Muscle layer of duodenum (tissue), 2 donors: Measurements from ENCODE around the gene STAT6.

Experiments
- H3K27ac ChIP-seq: one replicate; pipeline ENCODE4 v1.7.0; 2013; ENCODE audit warnings: mild to moderate bottlenecking, low read length
- H3K27me3 ChIP-seq: one replicate; pipeline ENCODE4 v1.7.0; 2013; ENCODE audit warnings: low read depth, mild to moderate bottlenecking, control low read depth, low read length
- H3K36me3 ChIP-seq, 2 donors: one replicate each; pipeline ENCODE4 v1.7.0; 2013; ENCODE audit warnings: low read length in 2 of 2, control low read depth in 1 of 2, mild to moderate bottlenecking in 1 of 2; ENCODE audit not compliant: insufficient read depth in 2 of 2, control insufficient read depth in 1 of 2
- H3K4me1 ChIP-seq, 2 donors: one replicate each; pipeline ENCODE4 v1.7.0; 2013; ENCODE audit warnings: low read length in 2 of 2, mild to moderate bottlenecking in 2 of 2, control low read depth in 1 of 2, moderate library complexity in 1 of 2; ENCODE audit not compliant: insufficient read depth in 2 of 2, control insufficient read depth in 1 of 2
- H3K4me3 ChIP-seq, 2 donors: one replicate each; pipeline ENCODE4 v1.7.0; 2013; ENCODE audit warnings: low read length in 2 of 2, low read depth in 1 of 2, mild to moderate bottlenecking in 1 of 2
- H3K9me3 ChIP-seq, 2 donors: one replicate each; pipeline ENCODE4 v1.7.0; 2013; ENCODE audit warnings: low read length in 2 of 2, control low read depth in 1 of 2, mild to moderate bottlenecking in 1 of 2; ENCODE audit not compliant: control insufficient read depth in 1 of 2
- donor health status: healthy.

STAT6 gene

DNA sequence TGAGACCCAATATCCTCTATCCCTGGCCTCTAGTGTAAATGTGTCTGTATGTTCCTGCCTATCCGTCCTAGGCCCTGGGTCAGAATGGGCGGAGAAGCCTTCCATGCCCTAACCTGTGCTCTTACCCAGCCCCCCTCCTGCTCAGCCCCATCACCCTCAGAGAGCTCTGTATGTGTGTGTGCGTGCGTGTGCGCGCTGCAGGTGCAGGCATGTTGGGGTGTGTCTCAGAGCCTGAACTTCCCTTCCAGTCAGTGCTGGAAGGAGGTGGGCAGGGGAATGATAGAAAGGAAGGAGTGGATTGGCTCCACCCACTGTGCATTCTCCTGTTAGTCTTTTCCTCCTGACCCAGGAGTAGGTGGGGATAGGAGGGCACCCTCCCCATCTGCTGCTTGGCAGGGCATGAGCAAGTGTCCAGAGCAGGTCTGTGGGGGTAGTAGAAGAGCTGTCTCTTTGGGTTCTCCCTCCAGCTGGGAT is 15.0 kb downstream of the STAT6 start:
- Histone ChIP-seq H3K27ac (no peak overlapping the region), H3K36me3 (peaks cover 69 to 71% of the 10 kb centered on the region in 2 donors), H3K9me3 (no peaks in the 10 kb centered on the region), H3K4me1 (peaks cover 12 to 37% of the 10 kb centered on the region in 2 donors), H3K4me3 (no peak overlapping the region), H3K27me3 (no peaks in the 10 kb centered on the region)

DNA sequence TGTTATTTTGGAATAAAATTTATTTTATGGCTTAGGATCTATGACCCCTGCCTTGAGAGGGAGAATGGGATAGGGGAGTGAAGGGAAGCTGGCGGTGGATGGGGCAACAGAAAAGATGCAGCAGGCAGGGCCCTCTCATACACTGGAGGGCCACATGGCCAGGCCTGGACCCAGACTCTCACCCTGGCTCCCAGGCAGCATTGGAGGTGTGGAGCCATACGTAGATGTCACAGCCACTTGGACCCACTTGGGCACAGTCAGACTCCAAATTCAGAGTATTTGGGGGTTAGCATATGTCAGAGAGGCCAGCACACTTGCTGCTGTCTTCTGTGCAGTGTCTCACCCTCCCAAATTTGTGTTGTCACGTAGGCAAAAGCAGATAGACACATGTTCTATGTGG is 15.7 kb downstream of the STAT6 start:
- Histone ChIP-seq H3K36me3 (peaks cover 71 to 73% of the 10 kb centered on the region in 2 donors), H3K27ac (no peak overlapping the region)

DNA sequence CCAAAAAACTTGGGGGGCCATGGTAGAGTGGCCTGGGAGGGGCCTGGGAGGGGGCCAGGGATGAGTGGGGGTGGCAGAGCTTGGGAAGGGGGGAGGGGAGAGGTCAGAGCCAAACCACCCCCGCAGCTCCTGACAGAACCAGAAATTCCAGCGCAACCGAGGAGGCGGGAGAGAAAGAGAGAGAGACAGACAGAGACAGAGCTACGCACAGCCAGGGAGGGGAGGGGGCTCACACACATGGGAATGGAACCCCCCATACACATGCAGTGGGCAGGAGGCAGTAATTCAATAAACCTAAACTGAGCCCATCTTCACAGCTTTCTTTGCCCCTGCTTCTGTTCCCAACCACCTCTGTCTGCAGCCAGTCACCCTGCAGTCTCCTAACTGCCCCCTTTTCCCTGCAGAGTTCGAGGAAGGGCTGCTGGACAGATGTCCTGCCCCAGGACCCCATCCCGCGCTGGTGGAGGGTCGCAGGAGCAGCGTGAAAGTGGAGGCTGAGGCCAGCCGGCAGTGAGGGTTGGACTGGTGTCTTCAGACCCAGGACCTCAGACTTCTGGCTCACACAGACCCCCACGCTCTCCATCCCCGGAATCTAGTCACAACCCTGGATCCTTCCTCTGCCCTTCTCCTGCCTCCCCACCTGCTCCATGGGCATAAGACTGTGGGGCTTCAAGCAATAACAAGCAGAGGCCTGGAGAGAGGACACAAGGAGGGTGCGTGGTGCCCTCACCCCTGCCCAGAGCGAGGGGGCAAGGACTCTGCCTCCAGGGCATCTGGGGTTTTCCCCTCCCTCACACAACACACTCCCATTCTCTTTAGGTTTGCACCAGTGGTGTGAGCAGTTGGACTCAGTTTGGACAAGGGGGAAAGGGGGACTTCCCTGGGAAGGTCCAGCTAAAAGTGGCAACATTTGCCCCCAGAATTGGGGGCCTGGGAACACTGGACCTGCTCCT is 16.7 kb downstream of the STAT6 start:
- Histone ChIP-seq H3K36me3 (peaks cover 64% of the 10 kb centered on the region in 2 donors), H3K9me3 (no peaks in the 10 kb centered on the region), H3K4me1 (peaks cover 18 to 45% of the 10 kb centered on the region in 2 donors), H3K4me3 (peak overlapping the region in 1 of 2 donors; percentile 4), H3K27me3 (no peaks in the 10 kb centered on the region), H3K27ac (peak overlapping the region; percentile 51)

More for the DNA sequence above, 15.7 kb downstream of the STAT6 start:
- no peaks in the 10 kb centered on the region for H3K27me3 ChIP-seq
- peaks cover 18 to 44% of the 10 kb centered on the region in 2 donors for H3K4me1 ChIP-seq
- no peak overlapping the region for H3K4me3 ChIP-seq
- H3K9me3 ChIP-seq, result no peaks in the 10 kb centered on the region

DNA sequence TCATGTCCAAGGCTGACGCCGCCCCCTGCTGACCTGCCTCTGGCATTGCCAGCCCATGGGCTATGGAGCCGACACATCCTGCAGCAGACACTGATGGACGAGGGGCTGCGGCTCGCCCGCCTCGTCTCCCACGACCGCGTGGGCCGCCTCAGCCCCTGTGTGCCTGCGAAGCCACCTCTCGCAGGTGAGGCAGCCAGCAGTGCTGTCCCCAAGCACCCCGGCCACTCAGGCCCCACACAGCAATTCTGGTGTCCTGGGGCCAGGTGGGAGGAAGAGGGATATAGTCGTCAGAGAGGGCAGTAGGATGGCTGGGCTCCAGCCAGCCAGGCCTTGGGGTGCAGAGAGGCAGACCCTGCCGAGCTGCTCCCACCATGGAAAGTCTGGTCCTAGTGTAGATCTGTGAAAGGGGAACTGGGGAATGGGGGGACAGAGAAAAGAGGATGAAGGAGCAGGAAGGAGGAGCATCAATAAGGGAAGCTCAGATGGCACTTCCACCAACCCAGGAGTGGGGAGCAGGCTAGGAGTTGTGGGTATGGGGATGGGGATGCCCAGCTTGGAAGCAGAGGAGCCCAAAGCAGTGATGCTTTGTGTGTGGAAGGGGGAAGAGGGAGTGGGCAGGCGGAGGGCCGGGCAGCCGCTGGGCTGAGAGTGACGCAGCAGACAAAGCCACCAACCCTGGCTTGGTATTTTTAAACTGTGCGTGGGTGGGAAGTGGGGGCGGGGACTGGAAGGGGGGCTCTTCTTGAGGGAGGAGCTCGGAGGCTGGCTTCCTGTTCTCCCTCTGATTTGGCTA is 17.6 kb downstream of the STAT6 start:
- Histone ChIP-seq H3K27me3 (no peaks in the 10 kb centered on the region), H3K9me3 (no peaks in the 10 kb centered on the region), H3K4me1 (peaks cover 18 to 45% of the 10 kb centered on the region in 2 donors), H3K36me3 (peaks cover 55 to 56% of the 10 kb centered on the region in 2 donors), H3K4me3 (peak overlapping the region in 1 of 2 donors; percentile 38), H3K27ac (peak overlapping the region; percentile 43)

DNA sequence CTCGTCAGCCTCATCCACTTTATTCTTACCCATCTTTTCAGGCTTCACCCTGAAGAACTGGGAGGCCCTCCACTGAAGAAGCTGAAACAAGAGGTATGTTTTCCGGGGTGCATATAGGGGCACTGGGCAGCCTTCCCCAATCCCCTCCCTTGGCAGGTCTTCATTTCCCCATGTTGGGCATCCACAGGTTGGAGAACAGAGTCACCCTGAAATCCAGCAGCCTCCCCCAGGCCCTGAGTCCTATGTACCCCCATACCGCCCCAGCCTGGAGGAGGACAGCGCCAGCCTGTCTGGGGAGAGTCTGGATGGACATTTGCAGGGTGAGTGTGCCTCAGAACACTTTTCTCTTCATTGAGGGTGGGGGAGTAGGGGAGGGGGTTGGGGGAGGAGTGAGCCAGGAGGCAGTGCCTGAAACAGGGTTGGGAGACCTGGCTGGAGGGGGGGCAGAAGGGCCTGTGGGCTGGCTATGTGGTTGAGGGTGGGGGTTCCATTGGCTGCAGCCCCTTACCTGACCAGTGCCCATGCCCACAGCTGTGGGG is 18.2 kb downstream of the STAT6 start:
- H3K4me3 ChIP-seq, result peak overlapping the region in 1 of 2 donors; percentile 38
- H3K27ac ChIP-seq, result peak overlapping the region; percentile 23
- H3K27me3 ChIP-seq, result no peaks in the 10 kb centered on the region
- peaks cover 21 to 45% of the 10 kb centered on the region in 2 donors for H3K4me1 ChIP-seq
- peaks cover 48 to 54% of the 10 kb centered on the region in 2 donors for H3K36me3 ChIP-seq
- H3K9me3 ChIP-seq, result no peaks in the 10 kb centered on the region

DNA sequence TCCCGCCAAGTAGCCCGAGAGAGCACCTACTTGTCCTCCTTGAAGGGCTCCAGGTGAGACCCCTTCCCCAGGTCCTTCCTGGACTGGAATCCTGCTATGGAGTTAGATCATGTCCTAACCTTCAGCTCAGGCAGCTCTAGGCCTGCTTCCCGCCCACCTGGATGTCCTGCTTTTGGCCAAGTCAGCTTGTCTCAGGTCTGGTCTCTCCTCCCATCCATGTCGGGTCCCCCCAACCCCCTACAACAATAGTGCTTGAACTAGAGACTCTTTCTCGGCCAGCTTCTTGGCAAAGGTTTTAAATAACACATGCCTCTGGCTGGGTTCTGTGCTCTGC is 18.7 kb downstream of the STAT6 start:
- H3K4me1 ChIP-seq, result peaks cover 21 to 45% of the 10 kb centered on the region in 2 donors
- H3K27ac ChIP-seq, result peak overlapping the region; percentile 23
- peak overlapping the region in 1 of 2 donors; percentile 87 for H3K4me3 ChIP-seq
- peaks cover 44 to 51% of the 10 kb centered on the region in 2 donors for H3K36me3 ChIP-seq
- no peaks in the 10 kb centered on the region for H3K9me3 ChIP-seq
- H3K27me3 ChIP-seq, result no peaks in the 10 kb centered on the region

DNA sequence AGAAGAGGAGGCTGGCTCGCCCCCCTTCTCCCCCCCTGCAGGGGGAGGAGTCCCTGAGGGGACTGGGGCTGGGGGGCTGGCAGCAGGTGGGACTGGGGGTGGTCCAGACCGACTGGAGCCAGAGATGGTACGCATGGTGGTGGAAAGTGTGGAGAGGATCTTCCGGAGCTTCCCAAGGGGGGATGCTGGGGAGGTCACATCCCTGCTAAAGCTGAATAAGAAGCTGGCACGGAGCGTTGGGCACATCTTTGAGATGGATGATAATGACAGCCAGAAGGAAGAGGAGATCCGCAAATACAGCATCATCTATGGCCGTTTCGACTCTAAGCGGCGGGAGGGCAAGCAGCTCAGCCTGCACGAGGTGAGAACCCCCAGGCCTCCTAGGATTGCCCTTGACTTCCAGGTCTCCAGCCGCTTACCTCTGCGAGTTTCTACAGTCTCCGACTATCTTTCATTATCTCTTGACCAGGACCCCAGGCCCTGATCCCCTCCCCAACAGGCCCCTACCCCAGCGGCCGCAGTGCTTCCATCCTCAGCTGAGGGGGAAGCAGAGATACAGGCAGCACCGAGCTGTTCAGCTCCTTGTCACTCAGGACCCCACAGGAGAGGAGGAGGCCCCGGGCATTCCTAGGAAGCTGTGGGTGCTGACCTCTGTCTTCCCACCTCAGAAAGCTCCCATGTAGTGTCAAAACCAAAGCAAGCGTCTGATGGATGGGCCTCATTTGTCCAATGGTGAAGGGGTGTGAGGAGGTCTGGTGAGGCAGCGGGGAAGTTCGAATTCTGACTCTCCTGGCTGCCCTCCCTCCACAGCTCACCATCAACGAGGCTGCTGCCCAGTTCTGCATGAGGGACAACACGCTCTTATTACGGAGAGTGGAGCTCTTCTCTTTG is 19.3 kb downstream of the STAT6 start:
- Histone ChIP-seq H3K36me3 (peaks cover 38 to 49% of the 10 kb centered on the region in 2 donors), H3K9me3 (no peaks in the 10 kb centered on the region), H3K27ac (peak overlapping the region; percentile 23), H3K4me3 (peak overlapping the region in 1 of 2 donors; percentile 87), H3K4me1 (peaks cover 21 to 45% of the 10 kb centered on the region in 2 donors), H3K27me3 (no peaks in the 10 kb centered on the region)

DNA sequence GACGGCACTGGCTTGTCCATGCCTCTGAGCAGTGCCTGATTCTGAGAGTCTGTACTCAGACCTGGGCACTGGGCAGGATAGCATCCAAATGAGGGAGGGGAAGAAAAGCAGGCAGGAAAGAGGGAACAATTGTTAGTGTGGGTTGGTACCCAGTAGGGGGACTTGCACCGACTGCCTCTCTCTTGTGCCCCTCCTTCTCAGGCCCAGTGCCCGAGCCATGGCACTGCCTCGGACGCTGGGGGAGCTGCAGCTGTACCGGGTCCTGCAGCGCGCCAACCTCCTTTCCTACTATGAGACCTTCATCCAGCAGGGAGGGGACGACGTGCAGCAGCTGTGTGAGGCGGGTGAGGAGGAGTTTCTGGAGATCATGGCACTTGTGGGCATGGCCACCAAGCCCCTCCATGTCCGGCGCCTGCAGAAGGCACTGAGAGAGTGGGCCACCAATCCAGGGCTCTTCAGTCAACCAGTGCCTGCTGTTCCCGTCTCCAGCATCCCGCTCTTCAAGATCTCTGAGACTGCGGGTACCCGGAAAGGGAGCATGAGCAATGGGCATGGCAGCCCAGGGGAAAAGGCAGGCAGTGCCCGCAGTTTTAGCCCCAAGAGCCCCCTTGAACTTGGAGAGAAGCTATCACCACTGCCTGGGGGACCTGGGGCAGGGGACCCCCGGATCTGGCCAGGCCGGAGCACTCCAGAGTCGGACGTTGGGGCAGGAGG is 20.1 kb downstream of the STAT6 start:
- Histone ChIP-seq H3K4me1 (peaks cover 21 to 48% of the 10 kb centered on the region in 2 donors), H3K36me3 (peaks cover 33 to 43% of the 10 kb centered on the region in 2 donors), H3K27me3 (no peaks in the 10 kb centered on the region), H3K27ac (peak overlapping the region; percentile 62), H3K9me3 (no peaks in the 10 kb centered on the region), H3K4me3 (peak overlapping the region; percentile 63 to 87)

DNA sequence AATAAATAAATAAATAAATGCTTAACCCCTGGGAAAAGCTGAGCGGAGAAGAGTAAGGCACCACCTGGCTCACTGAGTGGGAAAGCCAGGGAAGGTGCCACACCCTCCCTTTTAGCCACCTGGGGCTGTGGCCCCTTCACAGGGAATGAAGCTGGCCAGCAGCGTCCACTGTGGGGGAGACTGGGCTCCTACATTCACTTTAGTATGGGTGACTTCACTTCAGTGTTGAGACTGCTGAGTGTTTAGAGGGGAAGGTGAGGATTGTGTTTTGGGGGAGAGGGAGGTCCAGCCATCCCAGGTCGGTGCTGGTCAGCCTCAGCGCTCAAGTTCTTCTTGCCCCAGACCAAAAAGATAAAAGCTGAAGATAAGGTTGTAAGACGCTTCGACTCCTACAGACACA is 20.7 kb downstream of the STAT6 start:
- Histone ChIP-seq H3K36me3 (peaks cover 27 to 38% of the 10 kb centered on the region in 2 donors), H3K27ac (peak overlapping the region; percentile 62), H3K4me3 (peak overlapping the region; percentile 63 to 87), H3K27me3 (no peaks in the 10 kb centered on the region), H3K4me1 (peaks cover 21 to 53% of the 10 kb centered on the region in 2 donors), H3K9me3 (no peaks in the 10 kb centered on the region)
